GM12878 (cell line): ENCODE data around the gene ZC3H6. TPM values are rescaled to one million over a fixed set of nuclear protein-coding genes. Genes with fewer than 3 reads are reported as not detected.

Experiments
- BCL11A ChIP-seq: IDR thresholded peaks from 2 replicates; pipeline ENCODE4 v1.6.1; 2011; ENCODE audit warnings: low read depth, low read length
- CBX3 ChIP-seq: fragments of 200-600 bp; sonication (generic); IDR thresholded peaks from 2 replicates; pipeline ENCODE4 v1.6.1; 2016; ENCODE audit warnings: low read depth, borderline replicate concordance
- CEBPB ChIP-seq, 2 experiments: fragments of 150-350 bp in 1 of 2; IDR thresholded peaks; 2 replicates each; pipeline ENCODE4 v1.6.1; 2012 to 2014; ENCODE audit warnings: low read depth in 2 of 2, low read length in 2 of 2, borderline replicate concordance in 1 of 2, inconsistent platforms in 1 of 2
- CREM ChIP-seq: IDR thresholded peaks from 2 replicates; pipeline ENCODE4 v1.6.1; 2014; ENCODE audit warnings: antibody characterized with exemption, low read depth
- DPF2 ChIP-seq: fragments of 450-650 bp; IDR thresholded peaks from 2 replicates; pipeline ENCODE4 v1.6.1; 2017; ENCODE audit warnings: mild to moderate bottlenecking
- EGR1 ChIP-seq, 2 experiments: IDR thresholded peaks; 1 replicate in 1 of 2; 2 replicates in 1 of 2; pipeline ENCODE4 v1.6.1; 2011 to 2012; ENCODE audit warnings: low read depth in 2 of 2, low read length in 2 of 2, borderline replicate concordance in 1 of 2, mild to moderate bottlenecking in 1 of 2, moderate library complexity in 1 of 2
- ESRRA ChIP-seq: IDR thresholded peaks from 2 replicates; pipeline ENCODE4 v1.6.1; 2012; ENCODE audit warnings: mild to moderate bottlenecking, low read length, improper control_type of control experiment
- FOXM1 ChIP-seq: IDR thresholded peaks from 2 replicates; pipeline ENCODE4 v1.6.1; 2012; ENCODE audit warnings: low read depth, mild to moderate bottlenecking, inconsistent platforms, low read length, moderate library complexity
- JUNB ChIP-seq: IDR thresholded peaks from 2 replicates; pipeline ENCODE4 v1.6.1; 2016; ENCODE audit warnings: antibody characterized with exemption, mild to moderate bottlenecking
- JUND ChIP-seq: IDR thresholded peaks from 2 replicates; pipeline ENCODE4 v1.6.1; 2012; ENCODE audit warnings: low read depth, mild to moderate bottlenecking, low read length, improper control_type of control experiment, moderate library complexity
- KAT2A ChIP-seq: conservative IDR thresholded peaks from 2 replicates; pipeline ENCODE4 v1.6.1; 2011; ENCODE audit warnings: low read depth, low read length; ENCODE audit not compliant: control insufficient read depth
- KLF5 ChIP-seq: fragments of 450-650 bp; IDR thresholded peaks from 2 replicates; pipeline ENCODE4 v1.6.1; 2014; ENCODE audit warnings: mild to moderate bottlenecking; ENCODE audit not compliant: partially characterized antibody
- MEF2A ChIP-seq: IDR thresholded peaks from 2 replicates; pipeline ENCODE4 v1.6.1; 2011; ENCODE audit warnings: low read depth, mild to moderate bottlenecking, low read length, moderate library complexity; ENCODE audit not compliant: insufficient read depth
- MEF2B ChIP-seq: fragments of 450-650 bp; IDR thresholded peaks from 2 replicates; pipeline ENCODE4 v1.6.1; 2018; ENCODE audit warnings: mild to moderate bottlenecking, moderate library complexity; ENCODE audit not compliant: partially characterized antibody, poor library complexity, severe bottlenecking
- MTA2 ChIP-seq: fragments of 450-650 bp; IDR thresholded peaks from 2 replicates; pipeline ENCODE4 v1.6.1; 2016; ENCODE audit warnings: low read depth, mild to moderate bottlenecking, moderate library complexity
- NRF1 ChIP-seq: conservative IDR thresholded peaks from 2 replicates; pipeline ENCODE4 v1.6.1; 2011; ENCODE audit warnings: mild to moderate bottlenecking, low read depth, low read length, improper control_type of control experiment
- POU2F2 ChIP-seq: IDR thresholded peaks from 3 replicates; pipeline ENCODE4 v1.6.1; 2011; ENCODE audit warnings: low read depth, mild to moderate bottlenecking, low read length, borderline replicate concordance
- RELA ChIP-seq: fragments of 450-650 bp; IDR thresholded peaks from 2 replicates; pipeline ENCODE4 v1.8.0; 2014; ENCODE audit warnings: borderline replicate concordance; ENCODE audit not compliant: partially characterized antibody
- SIX5 ChIP-seq: IDR thresholded peaks from 2 replicates; pipeline ENCODE4 v1.6.1; 2011; ENCODE audit warnings: mild to moderate bottlenecking, low read depth, low read length, moderate library complexity; ENCODE audit not compliant: severe bottlenecking
- SP1 ChIP-seq: IDR thresholded peaks from one replicate; pipeline ENCODE4 v1.6.1; 2011; ENCODE audit warnings: low read depth, low read length
- SREBF1 ChIP-seq: IDR thresholded peaks from 2 replicates; pipeline ENCODE4 v1.6.1; 2012; ENCODE audit warnings: mild to moderate bottlenecking, low read length
- SREBF2 ChIP-seq: IDR thresholded peaks from 2 replicates; pipeline ENCODE4 v1.6.1; 2012; ENCODE audit warnings: mild to moderate bottlenecking, low read length
- SUZ12 ChIP-seq: fragments of 200-600 bp; sonication (generic); IDR thresholded peaks from one replicate; pipeline ENCODE4 v1.6.1; 2018; ENCODE audit warnings: antibody characterized with exemption, mild to moderate bottlenecking; ENCODE audit not compliant: unreplicated experiment
- TAF1 ChIP-seq: IDR thresholded peaks from 2 replicates; pipeline ENCODE4 v1.6.1; 2011; ENCODE audit warnings: mild to moderate bottlenecking, low read depth, low read length, borderline replicate concordance
- TCF3 ChIP-seq: IDR thresholded peaks from 2 replicates; pipeline ENCODE4 v1.6.1; 2012; ENCODE audit warnings: low read depth, mild to moderate bottlenecking, low read length, borderline replicate concordance; ENCODE audit not compliant: insufficient read depth
- WRNIP1 ChIP-seq: IDR thresholded peaks from 2 replicates; pipeline ENCODE4 v1.6.1; 2011; ENCODE audit warnings: low read depth, low read length, improper control_type of control experiment, borderline replicate concordance
- YBX1 ChIP-seq: fragments of 450-650 bp; IDR thresholded peaks from 2 replicates; pipeline ENCODE4 v1.6.1; 2016; ENCODE audit warnings: antibody characterized with exemption
- YY1 ChIP-seq: IDR thresholded peaks from 2 replicates; pipeline ENCODE4 v1.6.1; 2011; ENCODE audit warnings: low read depth, mild to moderate bottlenecking, low read length
- ZNF217 ChIP-seq: fragments of 450-650 bp; IDR thresholded peaks from 2 replicates; pipeline ENCODE4 v1.6.1; 2017; ENCODE audit warnings: antibody characterized with exemption, mild to moderate bottlenecking
- polyA plus RNA-seq, 11 experiments: library from polyadenylated mRNA; depleted of rRNA in 4 of 11; unstranded in 6 of 11; stranded (reverse) in 5 of 11; fragments of >200 nt; fragmentation: Nextera tagmentation in 4 of 11; fragmentation: Illumina TruSeq in 1 of 11; extraction: Ambion mirVana in 4 of 11; extraction: Trizol in 1 of 11; gene quantifications; 1 replicate in 1 of 11; 2 replicates in 10 of 11; pipeline versions ENCODE4 v1.2.1 to v1.2.3, GENCODE V29; 2011 to 2016; ENCODE audit warnings: inconsistent platforms in 2 of 11, missing spikeins in 2 of 11, low read depth in 1 of 11
- total RNA-seq, 4 experiments: library from RNA; depleted of rRNA in 3 of 4; stranded (reverse); fragments of >200 nt in 3 of 4; fragmentation: Illumina TruSeq in 1 of 4; extraction: Trizol in 1 of 4; gene quantifications; 2 replicates each; pipeline versions ENCODE4 v1.2.1 to v1.2.3, GENCODE V29; 2013 to 2021
- TF ChIP-seq, protein P1 (sequence below): IDR thresholded peaks from 2 replicates; pipeline ENCODE4 v1.6.1; 2012; ENCODE audit warnings: low read depth, low read length, improper control_type of control experiment
- TF ChIP-seq, protein P2 (sequence below): fragments of 150-350 bp; IDR thresholded peaks from 2 replicates; pipeline ENCODE4 v1.6.1; 2014; ENCODE audit warnings: mild to moderate bottlenecking, low read depth, low read length

Gene ZC3H6
- total and polyA plus RNA-seq, 10 of the 15 experiments (the other 5 are each of a cell fraction or from before 2014, with no cell fraction given): 0.53 to 4.7 (median 1.9) TPM

- TF ChIP-seq TCF3: no peak
- no peak for TF ChIP-seq JUND
- peak; percentile 35; the same call in 1 of the 2 replicates for TF ChIP-seq CREM
- no peak for TF ChIP-seq JUNB
- TF ChIP-seq EGR1 (IDR thresholded peaks at IDR 0.05; ENCODE audit: borderline replicate concordance in 1 of 2, low read depth in 2 of 2, low read length in 2 of 2): peak in 1 of 2 experiments; percentile 69; a peak in 1 of 3 replicates
- TF ChIP-seq MEF2A: no peak
- TF ChIP-seq SREBF2: no peak
- no peak for TF ChIP-seq WRNIP1
- no peak for TF ChIP-seq FOXM1
- TF ChIP-seq CEBPB (IDR thresholded peaks at IDR 0.05; ENCODE audit: borderline replicate concordance in 1 of 2, low read depth in 2 of 2, low read length in 2 of 2): no peak
- TF ChIP-seq CBX3: no peak
- TF ChIP-seq POU2F2: peak; percentile 47; the same call in 1 of the 3 replicates
- no peak for TF ChIP-seq MTA2
- peak; percentile 57; the same call in 1 of the 2 replicates for TF ChIP-seq TAF1
- no peak for TF ChIP-seq SUZ12
- no peak for TF ChIP-seq ESRRA
- TF ChIP-seq KAT2A: no peak
- TF ChIP-seq, protein P1, sequence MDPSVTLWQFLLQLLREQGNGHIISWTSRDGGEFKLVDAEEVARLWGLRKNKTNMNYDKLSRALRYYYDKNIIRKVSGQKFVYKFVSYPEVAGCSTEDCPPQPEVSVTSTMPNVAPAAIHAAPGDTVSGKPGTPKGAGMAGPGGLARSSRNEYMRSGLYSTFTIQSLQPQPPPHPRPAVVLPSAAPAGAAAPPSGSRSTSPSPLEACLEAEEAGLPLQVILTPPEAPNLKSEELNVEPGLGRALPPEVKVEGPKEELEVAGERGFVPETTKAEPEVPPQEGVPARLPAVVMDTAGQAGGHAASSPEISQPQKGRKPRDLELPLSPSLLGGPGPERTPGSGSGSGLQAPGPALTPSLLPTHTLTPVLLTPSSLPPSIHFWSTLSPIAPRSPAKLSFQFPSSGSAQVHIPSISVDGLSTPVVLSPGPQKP: no peak
- no peak for TF ChIP-seq RELA
- TF ChIP-seq SREBF1: no peak
- no peak for TF ChIP-seq SIX5
- no peak for TF ChIP-seq ZNF217
- TF ChIP-seq DPF2: no peak
- TF ChIP-seq BCL11A: no peak
- TF ChIP-seq SP1: no peak
- no peak for TF ChIP-seq YBX1
- TF ChIP-seq KLF5: no peak
- TF ChIP-seq, protein P2, sequence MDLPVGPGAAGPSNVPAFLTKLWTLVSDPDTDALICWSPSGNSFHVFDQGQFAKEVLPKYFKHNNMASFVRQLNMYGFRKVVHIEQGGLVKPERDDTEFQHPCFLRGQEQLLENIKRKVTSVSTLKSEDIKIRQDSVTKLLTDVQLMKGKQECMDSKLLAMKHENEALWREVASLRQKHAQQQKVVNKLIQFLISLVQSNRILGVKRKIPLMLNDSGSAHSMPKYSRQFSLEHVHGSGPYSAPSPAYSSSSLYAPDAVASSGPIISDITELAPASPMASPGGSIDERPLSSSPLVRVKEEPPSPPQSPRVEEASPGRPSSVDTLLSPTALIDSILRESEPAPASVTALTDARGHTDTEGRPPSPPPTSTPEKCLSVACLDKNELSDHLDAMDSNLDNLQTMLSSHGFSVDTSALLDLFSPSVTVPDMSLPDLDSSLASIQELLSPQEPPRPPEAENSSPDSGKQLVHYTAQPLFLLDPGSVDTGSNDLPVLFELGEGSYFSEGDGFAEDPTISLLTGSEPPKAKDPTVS: no peak
- no peak for TF ChIP-seq YY1
- TF ChIP-seq MEF2B: no peak
- TF ChIP-seq NRF1: no peak
These were observed 733 bp downstream of the ZC3H6 start (continued) for GRCh38 chr2:112275887-112276773.
